ENCODE data around the gene CHTF18. TPM values are rescaled to one million over a fixed set of nuclear protein-coding genes. Genes with fewer than 3 reads are reported as not detected.
"Not testable (repeated sequence)": the region's sequence is repeated elsewhere in the genome, so short reads cannot be mapped to it uniquely, and the experiment has no call there.

CHTF18 gene
- total and polyA plus RNA-seq, 2 experiments from 2014 or later = 9.7 to 18.1 TPM

GRCh38 chr16:752007-752312 is 36.5 kb upstream of the CHTF18 start:
- H2AFZ ChIP-seq = no peak overlapping the region
- no peak for TF ChIP-seq CTCF (IDR thresholded peaks at IDR 0.05; ENCODE audit: poor library complexity)
- TF ChIP-seq EZH2 (IDR thresholded peaks at IDR 0.05; ENCODE audit: borderline replicate concordance) = no peak
- TF ChIP-seq EZH2phosphoT487 (IDR thresholded peaks at IDR 0.05; ENCODE audit: low read depth, severe bottlenecking, unreplicated experiment) = no peak
- H3K4me2 ChIP-seq = peak overlapping the region; percentile 46

DNA sequence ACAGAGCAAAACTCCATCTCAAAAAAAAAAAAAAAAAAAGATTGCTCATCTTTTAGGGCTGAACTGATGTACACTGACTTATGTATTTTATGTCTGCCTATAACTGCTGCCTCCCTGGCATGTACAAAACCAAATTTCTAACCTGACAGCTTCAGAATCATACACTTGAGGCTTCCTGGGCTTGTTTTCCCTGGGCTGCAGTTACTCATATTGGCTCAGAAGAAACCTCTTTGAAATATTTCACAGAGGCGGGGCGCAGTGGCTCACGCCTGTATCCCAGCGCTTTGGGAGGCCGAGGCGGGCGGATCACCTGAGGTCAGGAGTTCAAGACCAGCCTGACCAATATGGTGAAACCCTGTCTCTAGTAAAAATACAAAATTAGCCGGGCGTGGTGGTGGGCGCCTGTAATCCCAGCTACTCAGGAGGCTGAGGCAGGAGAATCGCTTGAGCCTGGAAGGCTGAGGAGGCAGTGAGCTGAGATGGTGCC is 34.3 kb upstream of the CHTF18 start:
- not testable (repeated sequence) for H3K9me3 ChIP-seq (ENCODE audit: low read depth); H2AFZ ChIP-seq; H3K27me3 ChIP-seq; H3K4me3 ChIP-seq; H4K20me1 ChIP-seq (ENCODE audit: insufficient read depth, poor library complexity, severe bottlenecking); H3K36me3 ChIP-seq (replicated peaks; ENCODE audit: insufficient read depth, low read depth); H3K4me2 ChIP-seq; DNase-seq (ENCODE audit: low spot score); H3K27ac ChIP-seq; H3K4me1 ChIP-seq (ENCODE audit: insufficient read depth); H3K9me2 ChIP-seq (replicated peaks; ENCODE audit: insufficient read depth); H3K79me2 ChIP-seq
- WGBS (ENCODE audit: low lambda C conversion rate, missing lambda C conversion rate) = 91% methylated on average over 11 of the region's 11 CpGs

More at GRCh38 chr16:752007-752312, 36.5 kb upstream of the CHTF18 start:
- H3K9me2 ChIP-seq (replicated peaks; ENCODE audit: insufficient read depth) = no peaks in the 10 kb centered on the region
- no peaks in the 10 kb centered on the region for H4K20me1 ChIP-seq (ENCODE audit: insufficient read depth, poor library complexity, severe bottlenecking)
- no peak overlapping the region for H3K4me3 ChIP-seq
- H3K27me3 ChIP-seq = peaks cover 3% of the 10 kb centered on the region
- DNase-seq (ENCODE audit: low spot score) = no peak
- H3K4me1 ChIP-seq (ENCODE audit: insufficient read depth) = peaks cover 7% of the 10 kb centered on the region
- H3K36me3 ChIP-seq (replicated peaks; ENCODE audit: insufficient read depth, low read depth) = no peaks in the 10 kb centered on the region
- H3K9me3 ChIP-seq (ENCODE audit: low read depth) = no peaks in the 10 kb centered on the region
- H3K79me2 ChIP-seq = no peaks in the 10 kb centered on the region
- H3K27ac ChIP-seq = no peak overlapping the region
- 33% methylated on average over 10 of the region's 10 CpGs for WGBS (ENCODE audit: low lambda C conversion rate, missing lambda C conversion rate)

DNA sequence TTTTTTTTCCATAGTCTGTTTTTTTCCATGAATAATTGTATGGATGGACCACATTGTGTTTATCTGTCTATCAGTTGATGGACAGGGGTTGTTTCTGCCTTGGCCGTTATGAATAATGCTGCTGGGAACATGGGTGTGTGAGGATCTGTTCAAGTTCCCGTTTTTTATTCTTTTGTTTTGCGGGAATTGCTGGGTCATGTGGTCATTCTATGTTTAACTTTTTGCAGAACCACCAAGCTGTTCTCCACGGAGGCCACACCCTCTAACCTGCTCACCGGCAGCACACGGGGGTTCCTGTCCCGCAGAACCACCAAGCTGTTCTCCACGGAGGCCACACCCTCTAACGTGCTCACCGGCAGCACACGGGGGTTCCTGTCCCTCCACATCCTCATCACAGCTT is 33.8 kb upstream of the CHTF18 start:
- no peak overlapping the region for H3K4me2 ChIP-seq
- no peaks in the 10 kb centered on the region for H4K20me1 ChIP-seq (ENCODE audit: insufficient read depth, poor library complexity, severe bottlenecking)
- H3K4me3 ChIP-seq = no peak overlapping the region
- no peaks in the 10 kb centered on the region for H3K79me2 ChIP-seq
- H3K4me1 ChIP-seq (ENCODE audit: insufficient read depth) = peaks cover 7% of the 10 kb centered on the region
- 75% methylated on average over 10 of the region's 11 CpGs for WGBS (ENCODE audit: low lambda C conversion rate, missing lambda C conversion rate)
- H3K9me2 ChIP-seq (replicated peaks; ENCODE audit: insufficient read depth) = no peaks in the 10 kb centered on the region
- no peaks in the 10 kb centered on the region for H3K36me3 ChIP-seq (replicated peaks; ENCODE audit: insufficient read depth, low read depth)
- H3K27ac ChIP-seq = no peak overlapping the region
- H2AFZ ChIP-seq = no peak overlapping the region
- no peak for DNase-seq (ENCODE audit: low spot score)
- H3K27me3 ChIP-seq = peaks cover 3% of the 10 kb centered on the region
- H3K9me3 ChIP-seq (ENCODE audit: low read depth) = no peaks in the 10 kb centered on the region
- TF ChIP-seq EZH2phosphoT487 (IDR thresholded peaks at IDR 0.05; ENCODE audit: low read depth, severe bottlenecking, unreplicated experiment) = no peak
- TF ChIP-seq CTCF (IDR thresholded peaks at IDR 0.05; ENCODE audit: poor library complexity) = no peak
- TF ChIP-seq EZH2 (IDR thresholded peaks at IDR 0.05; ENCODE audit: borderline replicate concordance) = no peak

DNA sequence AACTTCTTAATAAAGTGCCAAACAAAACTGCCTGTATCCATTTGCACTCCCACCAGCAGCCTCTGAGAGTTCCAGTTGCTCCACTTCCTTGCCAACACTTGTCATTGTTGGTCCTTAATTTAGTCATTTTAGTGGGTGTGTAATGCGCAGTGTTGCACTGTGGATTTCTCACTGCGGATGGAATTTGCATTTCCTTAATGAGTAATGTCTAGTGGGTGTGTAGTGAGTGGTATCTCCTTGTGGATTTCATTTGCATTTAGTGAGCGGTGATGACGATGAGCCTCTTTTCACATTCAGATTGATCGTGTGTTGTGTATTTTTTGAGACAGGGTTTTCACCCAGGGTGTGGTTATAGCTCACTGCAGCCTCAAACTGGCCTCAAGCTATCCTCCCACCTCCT is 32.0 kb upstream of the CHTF18 start:
- TF ChIP-seq CTCF (IDR thresholded peaks at IDR 0.05; ENCODE audit: poor library complexity) (no peak), EZH2phosphoT487 (IDR thresholded peaks at IDR 0.05; ENCODE audit: low read depth, severe bottlenecking, unreplicated experiment) (no peak), EZH2 (IDR thresholded peaks at IDR 0.05; ENCODE audit: borderline replicate concordance) (no peak)
- H3K4me1 ChIP-seq (ENCODE audit: insufficient read depth) = peaks cover 11% of the 10 kb centered on the region
- no peak overlapping the region for H3K4me3 ChIP-seq
- H3K9me2 ChIP-seq (replicated peaks; ENCODE audit: insufficient read depth) = no peaks in the 10 kb centered on the region
- WGBS (ENCODE audit: low lambda C conversion rate, missing lambda C conversion rate) = 96% methylated on average over 5 of the region's 5 CpGs
- H3K36me3 ChIP-seq (replicated peaks; ENCODE audit: insufficient read depth, low read depth) = no peaks in the 10 kb centered on the region
- no peak overlapping the region for H3K27ac ChIP-seq
- H3K4me2 ChIP-seq = no peak overlapping the region
- no peak overlapping the region for H2AFZ ChIP-seq
- H3K79me2 ChIP-seq = no peaks in the 10 kb centered on the region
- DNase-seq (ENCODE audit: low spot score) = no peak
- H4K20me1 ChIP-seq (ENCODE audit: insufficient read depth, poor library complexity, severe bottlenecking) = no peaks in the 10 kb centered on the region
- H3K9me3 ChIP-seq (ENCODE audit: low read depth) = no peaks in the 10 kb centered on the region
- no peaks in the 10 kb centered on the region for H3K27me3 ChIP-seq
